Peyer's patch (tissue), 4 donors: Measurements from ENCODE around the gene OSBPL7.

Experiments used
- CTCF ChIP-seq, 6 experiments: fragments of 450-650 bp in 4 of 6; fragments of 200-600 bp in 2 of 6; sonication (generic) in 1 of 6; IDR thresholded peaks; one replicate each; pipeline ENCODE4 v1.5.1; 2017 to 2019; ENCODE audit warnings: antibody characterized with exemption in 6 of 6, mild to moderate bottlenecking in 3 of 6, moderate library complexity in 1 of 6
- POLR2A ChIP-seq, 2 donors: fragments of 450-650 bp; IDR thresholded peaks; one replicate each; pipeline ENCODE4 v1.5.1; 2017; ENCODE audit warnings: antibody characterized with exemption in 2 of 2, mild to moderate bottlenecking in 2 of 2, moderate library complexity in 2 of 2

GRCh38 chr17:47807421-47807820, 14.2 kb downstream of the OSBPL7 start:
- TF ChIP-seq CTCF (IDR thresholded peaks at IDR 0.05) (no peak), POLR2A (IDR thresholded peaks at IDR 0.05) (no peak)
